ENCODE data around the gene TCF7L1.

Gene TCF7L1

GRCh38 chr2:85286918-85287317 lies 153.7 kb downstream of the TCF7L1 start:
- TF ChIP-seq CTCF (IDR thresholded peaks at IDR 0.05; ENCODE audit: low read depth, low read length): no peak

GRCh38 chr2:85287721-85288120 lies 154.5 kb downstream of the TCF7L1 start:
- DNase-seq (ENCODE audit: extremely low read depth, low read depth): no peak
- no peak for TF ChIP-seq CTCF (IDR thresholded peaks at IDR 0.05; ENCODE audit: low read depth, low read length)

More at GRCh38 chr2:85286918-85287317, 153.7 kb downstream of the TCF7L1 start:
- DNase-seq (ENCODE audit: extremely low read depth, low read depth): no peak

- DNase-seq (ENCODE audit: extremely low read depth, low read depth): no peak
- no peak for TF ChIP-seq CTCF (IDR thresholded peaks at IDR 0.05; ENCODE audit: low read depth, low read length)
These were observed 155.1 kb downstream of the TCF7L1 start for GRCh38 chr2:85288244-85288725.

GRCh38 chr2:85291425-85292023 lies 158.3 kb downstream of the TCF7L1 start:
- no peak for TF ChIP-seq CTCF (IDR thresholded peaks at IDR 0.05; ENCODE audit: low read depth, low read length)
- DNase-seq (ENCODE audit: extremely low read depth, low read depth): no peak

GRCh38 chr2:85302121-85302520 lies 168.9 kb downstream of the TCF7L1 start:
- no peak for TF ChIP-seq CTCF (IDR thresholded peaks at IDR 0.05; ENCODE audit: low read depth, low read length)
- no peak for DNase-seq (ENCODE audit: extremely low read depth, low read depth)

GRCh38 chr2:85303780-85304531 lies 170.8 kb downstream of the TCF7L1 start:
- no peak for DNase-seq (ENCODE audit: extremely low read depth, low read depth)
- TF ChIP-seq CTCF (IDR thresholded peaks at IDR 0.05; ENCODE audit: low read depth, low read length): no peak

- no peak for TF ChIP-seq CTCF (IDR thresholded peaks at IDR 0.05; ENCODE audit: low read depth, low read length)
- no peak for DNase-seq (ENCODE audit: extremely low read depth, low read depth)
These were observed 174.3 kb downstream of the TCF7L1 start for GRCh38 chr2:85307527-85307897.
